ENCODE data around the gene CLCC1.

CLCC1 gene

GRCh38 chr1:108916788-108917187 lies 46.5 kb downstream of the CLCC1 start:
- no peak for DNase-seq (ENCODE audit: low spot score)

All from germinal center (tissue), 1 donor.